Measurements from ENCODE around the gene YBX2. TPM values are rescaled to one million over a fixed set of nuclear protein-coding genes. Genes with fewer than 3 reads are reported as not detected.

The YBX2 gene
- total RNA-seq, 3 donors from 2014 or later = 0.18 TPM; not detected in 2

- H3K4me3 Mint-ChIP-seq = peak within 1 kb of the TSS; percentile 98
- no peaks in the 10 kb centered on the region for H3K9me3 Mint-ChIP-seq
- peaks cover 42% of the 10 kb centered on the region for H3K4me1 Mint-ChIP-seq (ENCODE audit: low read depth)
- no peaks in the 10 kb centered on the region for H3K27me3 Mint-ChIP-seq (ENCODE audit: low read depth)
- H3K36me3 Mint-ChIP-seq (ENCODE audit: insufficient read depth) = peaks cover 6% of the 10 kb centered on the region
- no peak for DNase-seq
- ATAC-seq = peak; percentile 22 to 25
These were observed 34.5 kb upstream of the YBX2 start, which contains the start of gene NEURL4 for GRCh38 chr17:7328840-7329373. TSS of gene NEURL4 (minus strand) at chr17:7329335. CDS start at chr17:7329312, 23 bp downstream.

GRCh38 chr17:7328009-7328408, 33.6 kb upstream of the YBX2 start:
- Mint-ChIP-seq H3K4me3 (peak overlapping the region; percentile 98), H3K27me3 (ENCODE audit: low read depth) (no peaks in the 10 kb centered on the region), H3K36me3 (ENCODE audit: insufficient read depth) (peaks cover 13% of the 10 kb centered on the region), H3K9me3 (no peaks in the 10 kb centered on the region), H3K4me1 (ENCODE audit: low read depth) (peaks cover 38% of the 10 kb centered on the region)
- ATAC-seq (no peak), DNase-seq (no peak)

GRCh38 chr17:7327501-7327900, 33.1 kb upstream of the YBX2 start:
- H3K4me3 Mint-ChIP-seq = peak overlapping the region; percentile 98
- DNase-seq = no peak

GRCh38 chr17:7327056-7327455, 32.6 kb upstream of the YBX2 start:
- Mint-ChIP-seq H3K4me3 (no peak overlapping the region), H3K27me3 (ENCODE audit: low read depth) (no peaks in the 10 kb centered on the region), H3K9me3 (no peaks in the 10 kb centered on the region), H3K36me3 (ENCODE audit: insufficient read depth) (peaks cover 15% of the 10 kb centered on the region), H3K4me1 (ENCODE audit: low read depth) (peaks cover 30% of the 10 kb centered on the region)
- DNase-seq = no peak
- no peak for ATAC-seq

More at GRCh38 chr17:7327501-7327900, 33.1 kb upstream of the YBX2 start:
- peaks cover 35% of the 10 kb centered on the region for H3K4me1 Mint-ChIP-seq (ENCODE audit: low read depth)
- H3K9me3 Mint-ChIP-seq = no peaks in the 10 kb centered on the region
- H3K27me3 Mint-ChIP-seq (ENCODE audit: low read depth) = no peaks in the 10 kb centered on the region
- H3K36me3 Mint-ChIP-seq (ENCODE audit: insufficient read depth) = peaks cover 15% of the 10 kb centered on the region
- no peak for ATAC-seq

- ATAC-seq (no peak), DNase-seq (no peak)
- Mint-ChIP-seq H3K9me3 (no peaks in the 10 kb centered on the region), H3K4me1 (ENCODE audit: low read depth) (peaks cover 30% of the 10 kb centered on the region), H3K4me3 (no peak overlapping the region), H3K36me3 (ENCODE audit: insufficient read depth) (peaks cover 18% of the 10 kb centered on the region), H3K27me3 (ENCODE audit: low read depth) (no peaks in the 10 kb centered on the region)
These were observed 31.7 kb upstream of the YBX2 start for GRCh38 chr17:7326186-7326585.

GRCh38 chr17:7325031-7325528, 30.6 kb upstream of the YBX2 start:
- Mint-ChIP-seq H3K4me3 (no peak overlapping the region), H3K27me3 (ENCODE audit: low read depth) (no peaks in the 10 kb centered on the region), H3K36me3 (ENCODE audit: insufficient read depth) (peaks cover 21% of the 10 kb centered on the region), H3K9me3 (no peaks in the 10 kb centered on the region), H3K4me1 (ENCODE audit: low read depth) (peaks cover 24% of the 10 kb centered on the region)
- ATAC-seq (no peak), DNase-seq (no peak)

- H3K4me3 Mint-ChIP-seq = no peak overlapping the region
- H3K27me3 Mint-ChIP-seq (ENCODE audit: low read depth) = no peaks in the 10 kb centered on the region
- ATAC-seq (no peak), DNase-seq (no peak)
- peaks cover 21% of the 10 kb centered on the region for H3K36me3 Mint-ChIP-seq (ENCODE audit: insufficient read depth)
- H3K4me1 Mint-ChIP-seq (ENCODE audit: low read depth) = peaks cover 19% of the 10 kb centered on the region
- no peaks in the 10 kb centered on the region for H3K9me3 Mint-ChIP-seq
These were observed 30.0 kb upstream of the YBX2 start for GRCh38 chr17:7324438-7324779.

- H3K4me1 Mint-ChIP-seq (ENCODE audit: low read depth) = peaks cover 18% of the 10 kb centered on the region
- peaks cover 21% of the 10 kb centered on the region for H3K36me3 Mint-ChIP-seq (ENCODE audit: insufficient read depth)
- peak; percentile 42 to 49 for ATAC-seq
- DNase-seq = peak; percentile 67
- no peaks in the 10 kb centered on the region for H3K9me3 Mint-ChIP-seq
- no peaks in the 10 kb centered on the region for H3K27me3 Mint-ChIP-seq (ENCODE audit: low read depth)
- H3K4me3 Mint-ChIP-seq = no peak overlapping the region
These were observed 29.4 kb upstream of the YBX2 start for GRCh38 chr17:7323731-7324437.

- DNase-seq (no peak), ATAC-seq (no peak)
- Mint-ChIP-seq H3K9me3 (no peaks in the 10 kb centered on the region), H3K4me1 (ENCODE audit: low read depth) (peaks cover 7% of the 10 kb centered on the region), H3K36me3 (ENCODE audit: insufficient read depth) (peaks cover 21% of the 10 kb centered on the region), H3K27me3 (ENCODE audit: low read depth) (no peaks in the 10 kb centered on the region), H3K4me3 (no peak overlapping the region)
These were observed 28.2 kb upstream of the YBX2 start for GRCh38 chr17:7322520-7323194.

- Mint-ChIP-seq H3K4me3 (no peak overlapping the region), H3K9me3 (no peaks in the 10 kb centered on the region), H3K36me3 (ENCODE audit: insufficient read depth) (peaks cover 23% of the 10 kb centered on the region), H3K4me1 (ENCODE audit: low read depth) (peaks cover 6% of the 10 kb centered on the region), H3K27me3 (ENCODE audit: low read depth) (no peaks in the 10 kb centered on the region)
- ATAC-seq = no peak
- no peak for DNase-seq
These were observed 27.0 kb upstream of the YBX2 start for GRCh38 chr17:7321466-7321865.

- H3K4me3 Mint-ChIP-seq = no peak overlapping the region
- H3K36me3 Mint-ChIP-seq (ENCODE audit: insufficient read depth) = peaks cover 17% of the 10 kb centered on the region
- no peaks in the 10 kb centered on the region for H3K9me3 Mint-ChIP-seq
- ATAC-seq (no peak), DNase-seq (no peak)
- no peaks in the 10 kb centered on the region for H3K27me3 Mint-ChIP-seq (ENCODE audit: low read depth)
- H3K4me1 Mint-ChIP-seq (ENCODE audit: low read depth) = peaks cover 16% of the 10 kb centered on the region
These were observed 23.9 kb upstream of the YBX2 start for GRCh38 chr17:7318121-7318860.

- H3K36me3 Mint-ChIP-seq (ENCODE audit: insufficient read depth) = peaks cover 23% of the 10 kb centered on the region
- no peaks in the 10 kb centered on the region for H3K9me3 Mint-ChIP-seq
- H3K27me3 Mint-ChIP-seq (ENCODE audit: low read depth) = no peaks in the 10 kb centered on the region
- no peak for ATAC-seq
- peak overlapping the region; percentile 48 for H3K4me3 Mint-ChIP-seq
- peaks cover 26% of the 10 kb centered on the region for H3K4me1 Mint-ChIP-seq (ENCODE audit: low read depth)
- DNase-seq = no peak
These were observed 22.8 kb upstream of the YBX2 start for GRCh38 chr17:7317161-7317803.

- Mint-ChIP-seq H3K4me1 (ENCODE audit: low read depth) (peaks cover 39% of the 10 kb centered on the region), H3K9me3 (no peaks in the 10 kb centered on the region), H3K27me3 (ENCODE audit: low read depth) (no peaks in the 10 kb centered on the region), H3K4me3 (peak overlapping the region; percentile 87), H3K36me3 (ENCODE audit: insufficient read depth) (peaks cover 25% of the 10 kb centered on the region)
- no peak for ATAC-seq
- DNase-seq = no peak
These were observed 21.3 kb upstream of the YBX2 start for GRCh38 chr17:7315570-7316235.

Measured in activated T-cell treated with anti-CD3 and anti-CD28 coated beads, Interleukin-2, amount 50 U/mL, for 4 hours (primary cell).